IPS-18c (cell line): ENCODE results near the gene UGCG.

ENCODE experiments used
- H3K4me3 ChIP-seq: 2 replicates; pipeline ENCODE4 v1.7.0; 2013; ENCODE audit warnings: low read depth, mild to moderate bottlenecking, low read length, moderate library complexity; ENCODE audit not compliant: insufficient read depth
- H3K9me3 ChIP-seq: one replicate; pipeline ENCODE4 v1.6.1; 2013; ENCODE audit warnings: mild to moderate bottlenecking, low read length, moderate library complexity; ENCODE audit not compliant: control insufficient read depth, insufficient read depth

UGCG gene

GRCh38 chr9:111984086-111984802 lies 87.6 kb downstream of the UGCG start:
- Histone ChIP-seq H3K4me3 (no peak overlapping the region), H3K9me3 (no peaks in the 10 kb centered on the region)
